Measurements from ENCODE around the gene FAT1. TPM values are rescaled to one million over a fixed set of nuclear protein-coding genes. Genes with fewer than 3 reads are reported as not detected.

The FAT1 gene
- total RNA-seq, 1 experiment from 2014 or later: 107 TPM

GRCh38 chr4:186537843-186538521 lies 185.7 kb downstream of the FAT1 start:
- intact Hi-C loops (cut with micrococcal nuclease; ENCODE audit: unreplicated experiment): no loop called here
- CTCF ChIA-PET: no interaction called here
- Histone ChIP-seq H3K27ac (ENCODE audit: low read depth, low read length, poor library complexity, severe bottlenecking) (no peak overlapping the region), H3K4me3 (ENCODE audit: low read depth, low read length, poor library complexity, severe bottlenecking) (no peak overlapping the region), H3K9me3 (ENCODE audit: low read depth, low read length, poor library complexity, severe bottlenecking) (no peaks in the 10 kb centered on the region), H3K36me3 (ENCODE audit: insufficient read depth, low read length, poor library complexity, severe bottlenecking) (no peaks in the 10 kb centered on the region), H3K27me3 (replicated peaks; ENCODE audit: insufficient read depth, low read depth, low read length, poor library complexity) (no peaks in the 10 kb centered on the region), H3K4me1 (ENCODE audit: insufficient read depth, low read length, poor library complexity, severe bottlenecking) (no peaks in the 10 kb centered on the region)
- DNase-seq (ENCODE audit: low spot score): no peak
- POLR2A ChIA-PET (ENCODE audit: low non-redundant PET): no interaction called here
- BruUV-seq (replicated peaks): no TSS peak
- no peak for TF ChIP-seq EZH2 (IDR thresholded peaks at IDR 0.05; ENCODE audit: borderline replicate concordance, low read depth, low read length, poor library complexity, severe bottlenecking)
- TF ChIP-seq, protein P1, sequence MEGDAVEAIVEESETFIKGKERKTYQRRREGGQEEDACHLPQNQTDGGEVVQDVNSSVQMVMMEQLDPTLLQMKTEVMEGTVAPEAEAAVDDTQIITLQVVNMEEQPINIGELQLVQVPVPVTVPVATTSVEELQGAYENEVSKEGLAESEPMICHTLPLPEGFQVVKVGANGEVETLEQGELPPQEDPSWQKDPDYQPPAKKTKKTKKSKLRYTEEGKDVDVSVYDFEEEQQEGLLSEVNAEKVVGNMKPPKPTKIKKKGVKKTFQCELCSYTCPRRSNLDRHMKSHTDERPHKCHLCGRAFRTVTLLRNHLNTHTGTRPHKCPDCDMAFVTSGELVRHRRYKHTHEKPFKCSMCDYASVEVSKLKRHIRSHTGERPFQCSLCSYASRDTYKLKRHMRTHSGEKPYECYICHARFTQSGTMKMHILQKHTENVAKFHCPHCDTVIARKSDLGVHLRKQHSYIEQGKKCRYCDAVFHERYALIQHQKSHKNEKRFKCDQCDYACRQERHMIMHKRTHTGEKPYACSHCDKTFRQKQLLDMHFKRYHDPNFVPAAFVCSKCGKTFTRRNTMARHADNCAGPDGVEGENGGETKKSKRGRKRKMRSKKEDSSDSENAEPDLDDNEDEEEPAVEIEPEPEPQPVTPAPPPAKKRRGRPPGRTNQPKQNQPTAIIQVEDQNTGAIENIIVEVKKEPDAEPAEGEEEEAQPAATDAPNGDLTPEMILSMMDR (conservative IDR thresholded peaks at IDR 0.05; ENCODE audit: low read depth, low read length): no peak

Other genes with a start within 250 kb of the FAT1 start
- 1.2 and 3.0 TPM in 2 replicates for gene MTNR1A, start 168.3 kb downstream of the FAT1 start, total RNA-seq (2021)

Data from A673 (cell line).